ENCODE data around the gene ISG20.
A peak's percentile ranks its signal among the peaks of the same experiment; 100 is the strongest.
"Not testable (repeated sequence)": the region's sequence is repeated elsewhere in the genome, so short reads cannot be mapped to it uniquely, and the experiment has no call there.

ISG20 gene

DNA sequence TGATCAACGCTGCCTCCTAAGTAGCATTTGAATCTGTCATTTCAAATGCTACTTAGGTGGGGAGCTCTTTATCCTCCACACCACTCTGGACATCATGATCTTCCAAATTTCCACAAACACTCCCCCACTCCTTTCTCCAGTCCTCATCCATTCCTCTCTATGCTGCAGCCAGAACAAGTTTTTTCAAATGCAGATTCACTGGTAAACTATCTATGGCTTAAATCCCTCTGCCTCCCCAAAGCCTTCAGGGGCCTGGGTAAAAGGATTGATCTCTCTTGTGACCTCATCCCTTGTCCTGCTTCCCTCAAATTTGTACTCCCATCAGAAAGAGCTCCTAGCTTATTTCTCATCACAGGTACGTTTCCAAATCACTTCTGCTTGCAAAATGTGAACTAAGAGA lies 19.0 kb upstream of the ISG20 start:
- no peak for DNase-seq

DNA sequence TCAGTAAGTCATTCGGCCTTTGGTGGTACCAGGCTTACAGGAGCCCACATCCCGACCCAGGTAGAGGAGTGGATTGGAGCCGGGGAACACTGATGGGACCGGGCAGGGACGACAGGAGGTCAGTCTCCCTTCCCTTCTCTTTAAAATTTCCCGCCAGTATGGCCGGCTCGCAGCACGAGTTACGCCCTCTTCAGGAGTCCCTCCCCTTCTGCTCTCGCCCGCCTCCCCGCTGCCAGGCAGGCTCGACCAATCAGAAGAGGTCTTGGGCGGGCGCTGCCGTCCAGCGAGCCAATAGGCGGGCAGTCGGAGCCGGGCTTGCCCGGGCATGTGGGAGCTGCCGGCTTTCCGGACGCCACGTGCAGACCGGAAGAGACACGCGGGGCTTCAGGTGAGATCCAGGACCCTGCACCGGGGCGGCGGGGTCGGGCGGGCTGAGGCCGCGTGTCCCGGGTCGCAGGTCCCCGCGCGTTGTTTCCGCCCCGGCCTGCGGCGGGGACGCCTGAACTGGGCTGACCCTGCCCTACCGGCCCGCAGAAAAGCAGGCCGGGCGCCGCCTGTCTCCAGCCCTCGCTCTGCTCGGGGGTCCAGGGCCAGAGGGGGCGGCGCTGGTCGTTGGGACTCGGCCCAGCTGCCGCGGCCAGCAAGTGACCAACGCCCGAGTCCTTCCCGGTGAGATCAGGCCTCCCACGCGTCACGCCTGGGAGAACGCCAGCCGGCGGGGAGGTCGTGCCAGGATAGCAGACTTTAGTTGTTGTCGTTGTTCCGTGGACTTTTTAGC lies 17.6 kb upstream of the ISG20 start, which contains the start of gene AEN:
Gene AEN, plus strand, starts transcription at position 346 of the 778 bp plus-strand sequence. CDS start 4,870 bp downstream, outside the sequence.
- peak; percentile 90 for DNase-seq

DNA sequence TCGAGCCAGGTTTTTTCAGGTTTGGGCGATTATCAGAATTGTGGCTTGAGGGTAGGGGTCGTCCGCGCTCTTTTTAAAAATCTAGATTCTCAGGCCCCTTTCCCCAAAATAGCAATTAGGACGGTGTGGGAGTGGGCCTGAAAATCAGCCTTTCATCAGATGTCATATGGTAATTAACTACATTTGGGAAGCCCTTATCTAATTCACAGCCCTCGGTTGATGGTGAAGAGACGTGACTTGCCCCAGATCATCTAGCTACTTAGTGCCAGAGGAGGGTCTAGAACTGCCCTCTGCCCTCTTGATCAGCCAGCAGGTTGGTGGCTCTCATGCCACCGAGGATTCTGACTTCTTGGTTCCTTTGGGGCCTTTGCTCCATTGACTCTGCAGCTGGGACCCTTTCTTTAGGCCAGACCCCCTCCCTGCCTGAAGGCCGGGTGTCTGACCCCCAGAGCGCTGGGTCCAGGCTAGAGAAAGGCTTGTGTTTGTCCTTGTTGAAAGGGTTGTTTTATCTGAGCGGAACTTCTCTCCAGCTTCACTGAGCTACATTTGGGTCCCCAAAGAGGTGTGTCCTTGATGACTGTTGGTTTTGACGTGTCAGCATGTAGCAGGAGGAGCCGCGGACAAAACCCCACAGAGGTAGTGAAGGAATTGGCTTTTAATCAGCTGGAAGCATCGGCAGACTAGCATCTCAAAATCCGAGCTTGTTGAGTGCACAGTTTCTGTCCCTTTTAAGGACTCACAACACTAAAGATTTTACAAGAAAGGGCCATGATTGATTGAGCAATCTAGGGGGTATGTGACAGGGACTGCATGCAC lies 16.8 kb upstream of the ISG20 start:
- peak; percentile 32 for DNase-seq

DNA sequence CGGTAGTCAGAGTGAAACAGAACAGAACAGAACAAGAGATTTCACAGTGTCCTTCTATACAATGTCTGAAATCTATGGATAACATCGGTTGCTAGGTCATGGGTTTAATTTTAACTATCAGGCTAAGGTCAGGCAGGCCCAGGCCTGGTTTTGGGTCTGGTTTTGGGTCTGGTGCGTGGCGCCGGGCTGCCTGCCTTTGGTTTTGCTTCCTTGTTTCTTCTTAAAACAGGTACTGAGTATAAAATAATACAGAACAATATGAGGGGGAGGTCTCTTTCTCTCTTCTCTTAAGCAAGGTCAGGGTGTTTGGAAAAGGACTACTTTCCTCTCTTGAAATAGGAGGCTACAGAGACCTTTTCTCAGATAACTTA lies 16.2 kb upstream of the ISG20 start:
- no peak for DNase-seq

DNA sequence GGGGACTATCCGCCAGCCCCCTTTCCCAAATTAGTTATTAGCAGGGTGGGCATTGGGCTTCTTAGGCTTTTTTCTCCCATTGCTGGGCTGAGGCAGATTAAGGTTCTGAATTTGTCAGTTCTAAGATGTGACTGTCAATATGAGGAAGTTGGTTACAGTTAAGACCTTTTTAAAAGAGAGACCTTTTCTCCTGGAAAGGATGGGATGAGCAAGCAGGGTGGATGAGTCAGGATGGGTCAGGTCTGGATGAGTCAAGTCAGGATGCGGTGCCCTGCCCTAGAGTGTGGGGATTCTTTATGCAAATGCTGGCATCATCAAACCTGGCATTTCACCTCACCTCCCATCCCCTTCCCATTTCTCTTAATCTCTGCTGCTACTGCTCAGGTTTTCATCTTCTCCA lies 15.8 kb upstream of the ISG20 start:
- no peak for DNase-seq

DNA sequence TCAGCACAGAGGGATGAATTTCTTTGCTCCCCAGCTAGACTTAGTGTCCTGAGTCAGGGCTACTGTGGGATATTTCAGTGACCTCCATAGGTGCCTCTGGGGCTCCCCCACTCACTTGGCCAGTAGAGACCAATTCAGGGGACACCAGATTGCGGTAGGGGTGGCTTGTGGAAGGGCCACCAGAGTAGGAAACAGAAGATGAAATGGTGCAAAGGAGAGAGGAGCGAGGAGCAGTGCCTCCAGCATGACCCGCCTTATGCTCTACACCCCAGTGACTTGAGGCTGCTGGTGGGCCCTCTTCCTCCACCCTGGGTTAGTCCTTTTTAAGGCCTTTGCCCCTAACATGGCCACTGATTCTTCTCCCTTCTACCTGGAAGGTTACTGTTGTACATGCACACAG lies 15.2 kb upstream of the ISG20 start:
- no peak for DNase-seq

DNA sequence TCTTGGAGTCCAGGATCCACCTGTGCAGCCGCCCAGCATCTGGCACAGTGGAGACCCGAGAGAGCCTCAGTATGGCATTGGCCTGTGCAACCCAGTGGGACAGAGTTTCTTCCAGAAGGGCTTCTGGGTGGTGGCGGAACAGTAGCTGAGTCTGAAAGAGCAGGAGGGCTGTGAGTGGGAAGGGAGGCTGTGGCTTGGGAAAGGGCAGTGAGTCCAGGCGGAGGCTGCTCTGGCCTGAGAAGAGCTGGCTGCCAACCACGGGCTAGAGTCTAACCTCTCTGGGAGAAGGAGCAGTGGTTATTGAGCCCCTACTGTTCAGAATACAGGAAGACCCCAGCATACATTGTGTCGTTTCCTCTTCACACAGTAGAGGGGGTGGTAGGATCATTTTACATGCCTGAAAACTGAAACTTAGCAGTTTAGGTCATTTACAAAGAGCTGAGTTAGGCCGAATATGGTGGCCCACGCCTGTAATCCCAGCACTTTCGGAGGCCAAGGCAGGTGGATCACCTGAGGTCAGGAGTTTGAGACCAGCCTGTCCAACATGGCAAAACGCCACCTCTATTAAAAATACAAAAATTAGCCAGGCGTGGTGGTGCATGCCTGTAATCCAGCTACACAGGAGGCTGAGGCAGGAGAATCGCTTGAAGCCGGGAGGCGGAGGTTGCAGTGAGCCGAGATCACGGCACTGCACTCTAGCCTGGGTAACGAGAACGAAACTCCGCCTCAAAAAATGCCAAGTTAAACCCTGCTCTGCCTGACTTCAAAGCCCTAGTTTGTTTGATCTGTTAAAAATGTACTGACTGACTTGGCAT lies 14.5 kb upstream of the ISG20 start:
- peak; percentile 28 for DNase-seq

DNA sequence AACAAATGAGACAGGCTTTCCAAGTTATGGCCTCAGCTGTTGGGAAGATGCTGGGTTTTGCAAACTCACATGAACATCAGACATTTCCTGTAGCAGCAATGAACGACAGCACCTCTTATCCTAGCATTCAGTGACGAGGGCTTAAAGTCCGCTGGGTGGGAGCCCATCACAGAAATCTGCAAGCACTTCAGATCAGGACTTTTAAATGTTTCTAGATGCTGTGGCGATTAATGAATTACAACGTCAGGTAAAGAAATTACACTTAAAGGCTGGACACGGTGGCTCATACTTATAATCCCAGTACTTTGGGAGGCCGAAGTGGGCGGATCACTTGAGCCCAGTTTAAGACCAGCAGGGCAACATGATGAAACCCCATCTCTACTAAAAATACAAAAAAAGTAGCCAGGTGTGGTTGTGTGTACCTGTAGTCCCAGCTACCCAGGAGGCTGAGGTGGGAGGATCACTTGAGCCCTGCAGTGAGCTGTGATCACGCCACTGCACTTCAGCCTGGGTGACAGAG lies 13.8 kb upstream of the ISG20 start:
- no peak for DNase-seq

DNA sequence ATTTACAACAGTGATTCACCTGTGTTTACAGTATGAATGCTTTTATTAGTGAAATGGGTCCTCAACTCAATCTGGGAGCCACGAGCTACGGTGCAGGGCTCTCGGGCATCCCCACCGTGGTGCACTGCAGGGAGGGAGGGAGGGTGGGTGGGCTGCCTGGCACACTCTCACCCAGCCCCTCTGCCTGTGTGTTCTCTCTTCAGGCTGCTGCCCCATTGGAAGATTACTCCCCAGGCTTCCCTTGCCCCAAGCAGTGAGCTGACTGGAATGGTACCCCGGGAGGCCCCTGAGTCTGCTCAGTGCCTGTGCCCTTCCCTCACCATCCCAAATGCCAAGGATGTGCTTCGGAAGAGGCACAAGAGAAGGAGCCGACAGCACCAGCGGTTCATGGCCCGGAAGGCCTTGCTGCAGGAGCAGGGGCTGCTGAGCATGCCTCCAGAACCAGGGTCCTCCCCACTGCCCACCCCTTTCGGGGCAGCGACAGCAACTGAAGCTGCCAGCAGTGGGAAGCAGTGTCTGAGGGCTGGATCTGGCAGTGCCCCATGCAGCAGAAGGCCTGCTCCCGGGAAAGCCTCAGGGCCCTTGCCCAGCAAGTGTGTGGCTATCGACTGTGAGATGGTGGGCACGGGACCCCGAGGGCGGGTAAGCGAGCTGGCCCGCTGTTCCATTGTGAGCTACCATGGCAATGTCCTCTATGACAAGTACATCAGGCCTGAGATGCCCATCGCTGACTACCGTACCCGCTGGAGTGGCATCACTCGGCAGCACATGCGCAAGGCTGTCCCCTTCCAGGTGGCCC lies 12.7 kb upstream of the ISG20 start:
- DNase-seq: no peak

DNA sequence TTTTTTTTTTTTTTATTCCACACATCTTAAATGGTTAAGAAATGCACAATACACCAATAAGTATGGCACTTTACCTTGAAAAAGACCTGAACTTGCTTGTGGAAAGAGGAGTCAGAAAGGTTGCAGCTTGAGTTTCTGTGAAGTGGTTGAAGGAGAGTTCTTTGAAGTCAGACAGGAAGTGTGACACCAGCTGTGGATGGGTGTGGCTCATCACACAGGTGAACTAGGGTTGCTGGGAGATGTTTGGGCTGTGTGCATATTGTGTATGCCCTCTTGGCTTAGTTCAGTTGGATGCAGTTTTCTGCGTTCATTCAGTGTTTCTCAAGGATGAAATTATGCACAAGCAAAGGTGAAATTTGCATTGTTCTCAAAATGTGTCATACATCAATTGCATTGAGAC lies 11.4 kb upstream of the ISG20 start:
- DNase-seq: peak; percentile 57

DNA sequence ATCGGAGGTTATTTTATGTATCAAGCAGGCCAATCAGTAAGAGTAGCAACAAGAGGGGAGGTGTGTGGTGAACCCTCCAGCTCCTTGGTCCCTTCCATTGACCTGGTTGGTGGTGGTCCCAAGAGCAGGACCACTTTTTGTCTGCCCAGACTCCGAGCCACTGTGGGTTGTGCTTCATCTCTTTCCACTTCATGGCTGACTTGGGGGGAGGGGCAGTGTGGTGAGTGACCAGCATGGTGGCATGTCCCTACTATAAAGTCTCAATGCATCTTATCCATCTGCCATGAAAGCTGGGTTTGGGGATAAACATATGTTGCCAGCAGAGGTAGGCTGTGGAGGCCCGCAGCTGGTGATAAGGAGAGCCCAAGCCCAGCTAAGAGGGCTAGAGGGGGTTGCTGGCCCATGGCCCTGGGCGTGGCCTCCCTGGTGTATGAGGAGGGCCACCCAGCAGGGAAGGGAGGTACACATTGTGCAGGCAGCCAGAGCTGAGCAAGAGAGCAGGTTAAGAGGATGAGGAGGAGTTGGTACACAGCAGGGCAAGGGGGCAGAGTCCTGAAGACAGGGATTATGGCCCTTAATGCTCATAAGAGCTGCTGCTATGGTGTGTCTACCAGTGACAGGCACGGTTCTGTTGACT lies 10.7 kb upstream of the ISG20 start:
- DNase-seq: no peak

DNA sequence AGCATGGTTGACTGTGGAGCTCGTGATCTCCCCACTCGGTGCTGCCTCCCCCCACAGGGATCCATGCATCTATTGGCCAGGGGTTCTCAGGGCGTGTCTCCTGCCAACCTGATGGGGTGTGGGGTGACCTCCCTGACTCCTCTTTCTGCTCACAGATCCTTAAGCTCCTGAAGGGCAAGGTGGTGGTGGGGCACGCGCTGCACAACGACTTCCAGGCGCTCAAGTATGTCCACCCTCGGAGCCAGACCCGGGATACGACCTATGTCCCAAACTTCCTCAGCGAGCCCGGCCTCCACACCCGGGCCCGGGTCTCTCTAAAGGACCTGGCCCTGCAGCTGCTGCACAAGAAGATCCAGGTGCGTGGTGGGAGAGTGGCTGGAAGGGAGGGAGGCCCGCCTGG lies 9.7 kb upstream of the ISG20 start:
- no peak for DNase-seq

DNA sequence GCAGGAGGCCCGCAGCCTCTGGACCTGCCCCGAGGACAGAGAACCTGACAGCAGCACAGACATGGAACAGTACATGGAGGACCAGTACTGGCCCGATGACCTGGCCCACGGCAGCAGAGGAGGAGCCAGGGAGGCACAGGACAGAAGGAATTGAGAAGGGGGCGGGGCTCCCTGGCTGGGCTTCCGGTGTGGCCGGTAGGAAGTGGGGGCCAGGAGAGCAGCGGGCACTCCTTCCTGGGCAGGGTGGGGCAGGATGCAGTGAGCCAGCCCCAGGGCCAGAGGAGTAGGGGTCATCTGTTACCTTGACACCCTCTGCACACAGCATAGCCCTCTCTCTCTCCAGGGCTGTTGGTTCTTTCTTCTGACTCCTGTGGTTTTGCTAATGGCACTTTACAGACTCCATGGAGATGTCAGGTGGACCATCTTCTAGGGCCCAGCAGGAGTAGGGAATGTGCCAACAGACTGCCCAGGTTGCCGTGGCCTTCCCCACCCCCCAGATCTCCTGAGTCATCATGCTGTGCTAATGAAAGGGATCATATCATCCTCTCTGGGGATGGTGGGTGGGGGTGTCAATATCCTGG lies 8.6 kb upstream of the ISG20 start:
- DNase-seq: no peak

DNA sequence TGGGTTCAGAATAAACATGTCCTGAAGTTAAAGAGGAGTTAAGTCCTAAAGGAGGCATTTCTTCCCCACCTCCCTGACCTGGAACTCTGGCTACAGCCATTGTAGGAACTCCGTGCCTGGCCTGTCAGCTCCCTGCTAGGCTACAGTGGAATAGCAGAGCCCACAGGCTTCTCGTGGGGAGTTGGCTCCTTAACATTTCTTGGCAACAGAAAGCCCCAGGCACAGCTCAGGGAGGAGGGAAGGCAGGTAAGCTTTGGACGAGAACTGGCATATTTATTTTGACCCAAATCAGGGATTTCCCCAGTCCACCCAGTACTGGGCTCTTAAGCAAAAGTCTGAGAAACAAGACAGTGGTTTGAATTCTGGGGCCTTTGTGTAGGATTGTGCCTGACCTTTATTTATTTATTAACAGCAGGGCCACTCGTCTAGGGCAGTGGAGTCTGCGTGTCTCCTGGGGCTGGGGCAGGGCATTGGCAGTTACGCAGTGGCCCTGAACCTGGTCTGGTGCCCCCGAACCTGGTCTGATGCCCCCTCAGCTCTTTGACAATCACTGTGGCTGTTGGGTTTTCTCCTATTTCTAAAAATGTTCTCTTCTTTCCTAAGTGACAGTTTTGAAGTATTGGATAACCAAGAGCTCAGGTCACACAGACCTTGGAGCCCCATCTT lies 7.9 kb upstream of the ISG20 start:
- no peak for DNase-seq

DNA sequence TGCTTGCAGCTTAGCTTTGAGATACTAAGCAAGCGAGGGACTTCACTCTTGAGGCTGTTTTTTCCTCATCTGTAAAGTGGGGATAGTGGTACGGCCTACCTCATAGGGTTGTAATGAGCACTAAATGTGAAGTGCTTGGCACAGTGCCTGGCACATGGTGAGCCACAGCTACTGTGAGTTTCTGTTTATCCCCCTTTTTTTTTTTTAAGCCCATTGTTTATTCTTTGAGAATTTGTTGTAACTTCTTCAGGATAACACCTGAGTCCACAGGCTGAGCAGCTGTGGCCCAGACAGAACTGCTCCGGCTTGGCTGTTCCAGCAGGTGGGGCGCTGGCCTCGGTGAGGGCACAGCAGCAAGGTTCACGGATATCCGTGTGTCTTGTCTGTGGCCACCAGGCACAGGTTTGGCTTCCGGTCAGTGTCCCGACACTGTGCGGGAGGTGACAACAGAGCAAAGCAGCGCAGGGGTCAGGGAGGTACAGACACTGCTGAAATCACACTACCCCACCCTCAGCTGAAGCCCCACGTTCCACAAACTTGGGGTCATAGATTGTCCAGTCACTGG lies 7.3 kb upstream of the ISG20 start:
- DNase-seq: no peak

DNA sequence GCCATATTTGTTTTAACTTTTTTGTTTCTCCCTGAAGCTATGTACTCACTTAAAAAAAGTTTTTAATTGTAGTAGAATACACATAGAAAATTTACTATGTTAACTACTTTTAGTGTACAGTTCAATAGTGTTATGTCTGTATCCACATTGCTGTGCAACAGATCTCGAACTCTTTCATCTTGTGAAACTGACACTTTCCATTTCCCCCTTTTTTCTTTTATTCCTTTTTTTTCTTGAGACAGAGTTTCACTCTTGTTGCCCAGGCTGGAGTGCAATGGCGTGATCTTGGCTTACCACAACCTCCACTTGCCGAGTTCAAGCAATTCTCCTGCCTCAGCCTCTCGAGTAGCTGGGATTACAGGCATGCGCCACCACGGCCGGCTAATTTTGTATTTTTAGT lies 6.0 kb upstream of the ISG20 start:
- not testable (repeated sequence) for DNase-seq

DNA sequence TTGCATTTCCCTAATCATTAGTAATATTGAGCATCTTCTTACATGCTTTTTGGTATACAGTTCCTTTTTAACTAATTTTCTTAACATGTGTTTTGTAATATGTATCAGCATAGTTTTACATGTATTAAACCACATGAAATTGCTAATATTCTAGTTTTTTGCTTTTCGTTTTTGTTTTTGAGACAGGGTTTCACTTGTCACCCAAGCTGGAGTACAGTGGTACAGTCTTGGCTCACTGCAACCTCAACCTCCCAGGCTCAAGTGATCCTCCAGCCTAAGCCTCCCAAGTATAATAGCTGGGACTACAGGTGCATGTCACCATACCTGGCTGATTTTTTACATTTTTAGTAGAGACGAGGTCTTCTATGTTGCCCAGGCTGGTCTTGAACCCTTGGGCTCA lies 4.4 kb upstream of the ISG20 start:
- DNase-seq: no peak

DNA sequence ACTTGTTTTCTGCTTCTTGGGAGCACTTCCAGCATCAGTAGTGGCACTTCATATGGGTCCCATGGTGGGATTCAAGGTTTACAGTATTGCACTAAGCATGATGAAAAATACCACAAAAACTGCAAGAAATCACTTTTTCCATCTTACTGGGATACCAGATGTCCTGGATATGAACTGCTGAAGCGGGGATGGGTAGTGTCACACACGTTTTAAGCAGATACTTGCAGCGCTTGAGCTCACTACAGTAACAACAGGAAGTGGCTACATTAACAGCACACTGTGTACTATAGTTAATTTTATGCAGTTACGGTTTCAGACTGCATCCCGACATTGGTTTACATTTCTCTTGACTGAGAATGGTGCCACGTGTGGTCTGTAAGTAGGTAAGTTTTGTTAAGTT lies 3.5 kb upstream of the ISG20 start:
- DNase-seq: peak; percentile 27

DNA sequence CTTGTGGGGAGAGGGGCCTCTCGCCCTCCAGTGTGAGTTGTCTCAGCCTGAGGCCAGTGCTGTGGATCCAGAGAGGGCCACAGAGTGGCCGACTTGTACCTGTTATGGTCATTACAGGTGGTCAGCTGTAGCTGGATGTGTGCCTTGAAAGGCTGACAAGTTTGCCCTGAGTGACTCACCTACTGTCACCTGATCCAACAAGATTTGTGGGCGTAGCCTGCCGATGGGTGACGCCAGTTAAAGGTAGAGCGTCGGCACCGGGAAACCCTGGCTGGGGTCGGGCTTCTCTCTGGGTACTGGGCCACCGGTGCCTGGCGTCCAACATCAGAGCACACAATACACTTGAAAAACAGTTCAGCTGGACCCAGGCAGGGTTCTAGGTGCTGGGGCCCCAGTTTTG lies 2.8 kb upstream of the ISG20 start:
- peak; percentile 75 for DNase-seq

DNA sequence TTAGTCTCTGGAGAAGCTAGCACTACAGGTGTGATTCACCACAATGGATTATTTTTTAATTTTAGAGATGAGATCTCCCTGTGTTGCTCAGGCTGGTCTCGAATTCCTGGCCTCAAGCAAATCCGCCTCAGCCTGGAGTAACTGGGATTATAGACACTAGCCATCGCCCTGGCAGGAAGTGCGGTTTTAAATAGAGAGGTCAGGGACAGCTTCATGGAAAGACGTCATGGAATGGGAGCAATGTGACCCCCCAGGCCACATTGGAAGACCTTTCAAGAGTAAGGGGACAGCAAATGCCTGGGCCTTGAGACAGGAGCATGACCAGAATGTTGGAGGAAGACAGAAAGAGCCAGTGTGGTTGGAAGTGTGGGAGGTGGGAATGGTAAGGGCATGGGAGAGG lies 2.2 kb upstream of the ISG20 start:
- DNase-seq: no peak
